HEK293 (cell line): Measurements from ENCODE around the gene LEMD1.

ENCODE experiments used
- CTCF ChIA-PET: fragments of 350-600 bp; formaldehyde crosslinking; extraction: SDS; loops from one replicate; lab custom pipeline; 2021; ENCODE audit warnings: antibody characterized with exemption; lab: Yijun Ruan, JAX
- POLR2A ChIA-PET: fragments of 300-600 bp; formaldehyde crosslinking; extraction: SDS; loops from one replicate; lab custom pipeline; 2020; ENCODE audit warnings: antibody characterized with exemption, inconsistent platforms; lab: Yijun Ruan, JAX
- H3K27ac ChIP-seq: fragments of 200-500 bp; sonication (Bioruptor generic); 2 replicates; pipeline ENCODE4 v1.5.1; 2014; ENCODE audit warnings: low read depth, low read length, control low read depth, inconsistent platforms; ENCODE audit errors: extremely low read depth
- H3K36me3 ChIP-seq, 2 experiments: fragments of 200-500 bp in 1 of 2; sonication (Bioruptor generic) in 1 of 2; 1 replicate in 1 of 2; 2 replicates in 1 of 2; pipeline ENCODE4 v1.5.1; 2014 to 2017; ENCODE audit warnings: inconsistent platforms in 2 of 2, low read length in 2 of 2; ENCODE audit not compliant: control insufficient read depth in 2 of 2, insufficient read depth in 1 of 2
- H3K4me1 ChIP-seq: fragments of 200-500 bp; sonication (Bioruptor generic); 2 replicates; pipeline ENCODE4 v1.5.1; 2014; ENCODE audit warnings: mild to moderate bottlenecking, low read length, inconsistent platforms; ENCODE audit not compliant: control insufficient read depth, insufficient read depth
- H3K4me3 ChIP-seq: 2 replicates; pipeline ENCODE4 v1.5.1; 2011; ENCODE audit warnings: low read depth, mild to moderate bottlenecking, control low read depth, low read length, moderate library complexity
- H3K9me3 ChIP-seq: fragments of 200-500 bp; sonication (Bioruptor generic); 2 replicates; pipeline ENCODE4 v1.5.1; 2014; ENCODE audit warnings: low read depth, low read length, inconsistent platforms; ENCODE audit not compliant: control insufficient read depth, insufficient read depth
- ATF2 ChIP-seq: fragments of 450-650 bp; formaldehyde crosslinking; IDR thresholded peaks from 2 replicates; pipeline ENCODE4 v1.5.1; 2016; ENCODE audit warnings: missing biosample characterization, missing genetic modification characterization, low read depth
- BCL11A ChIP-seq: fragments of 450-650 bp; formaldehyde crosslinking; IDR thresholded peaks from 2 replicates; pipeline ENCODE4 v1.5.1; 2016; ENCODE audit warnings: low read depth, missing biosample characterization, missing genetic modification characterization
- MYNN ChIP-seq: fragments of 450-650 bp; formaldehyde crosslinking; IDR thresholded peaks from 2 replicates; pipeline ENCODE4 v1.5.1; 2016; ENCODE audit warnings: missing biosample characterization, missing genetic modification characterization, borderline replicate concordance
- MZF1 ChIP-seq: fragments of 450-650 bp; formaldehyde crosslinking; IDR thresholded peaks from 2 replicates; pipeline ENCODE4 v1.5.1; 2017; ENCODE audit warnings: missing biosample characterization, missing genetic modification characterization, borderline replicate concordance
- PRDM1 ChIP-seq: fragments of 450-650 bp; formaldehyde crosslinking; IDR thresholded peaks from 2 replicates; pipeline ENCODE4; 2016; ENCODE audit warnings: missing biosample characterization, missing genetic modification characterization
- PRDM2 ChIP-seq: fragments of 450-650 bp; formaldehyde crosslinking; IDR thresholded peaks from 2 replicates; pipeline ENCODE4 v1.5.1; 2016; ENCODE audit warnings: missing biosample characterization, missing genetic modification characterization, borderline replicate concordance
- PRDM6 ChIP-seq: fragments of 450-650 bp; formaldehyde crosslinking; IDR thresholded peaks from 2 replicates; pipeline ENCODE4 v1.5.1; 2017; ENCODE audit warnings: missing biosample characterization, missing genetic modification characterization
- ZBTB44 ChIP-seq: fragments of 450-650 bp; IDR thresholded peaks from 2 replicates; pipeline ENCODE4 v1.5.1; 2018; ENCODE audit warnings: missing biosample characterization, mild to moderate bottlenecking, missing genetic modification characterization
- ZBTB8A ChIP-seq: fragments of 450-650 bp; formaldehyde crosslinking; IDR thresholded peaks from 2 replicates; pipeline ENCODE4 v1.5.1; 2016; ENCODE audit warnings: missing biosample characterization, missing genetic modification characterization
- ZEB2 ChIP-seq: fragments of 450-650 bp; formaldehyde crosslinking; IDR thresholded peaks from 2 replicates; pipeline ENCODE4 v1.5.1; 2016; ENCODE audit warnings: missing biosample characterization, missing genetic modification characterization
- ZFP37 ChIP-seq: fragments of 450-650 bp; formaldehyde crosslinking; IDR thresholded peaks from 2 replicates; pipeline ENCODE4 v1.5.1; 2016; ENCODE audit warnings: missing biosample characterization, missing genetic modification characterization
- ZNF174 ChIP-seq: fragments of 450-650 bp; formaldehyde crosslinking; IDR thresholded peaks from 2 replicates; pipeline ENCODE4 v1.5.0; 2017; ENCODE audit warnings: missing biosample characterization, mild to moderate bottlenecking, missing genetic modification characterization
- ZNF19 ChIP-seq: fragments of 450-650 bp; formaldehyde crosslinking; IDR thresholded peaks from 2 replicates; pipeline ENCODE4; 2016; ENCODE audit warnings: missing biosample characterization, missing genetic modification characterization, low read depth
- ZNF202 ChIP-seq: fragments of 450-650 bp; formaldehyde crosslinking; IDR thresholded peaks from 2 replicates; pipeline ENCODE4 v1.5.1; 2016; ENCODE audit warnings: missing biosample characterization, missing genetic modification characterization, borderline replicate concordance
- ZNF274 ChIP-seq, 2 experiments: fragments of 200-500 bp in 1 of 2; fragments of 450-650 bp in 1 of 2; sonication (Bioruptor generic) in 1 of 2; formaldehyde crosslinking in 1 of 2; IDR thresholded peaks; 2 replicates each; pipeline versions ENCODE4 v1.5.1 to v1.6.1; 2014 to 2016; ENCODE audit warnings: borderline replicate concordance in 1 of 2, inconsistent platforms in 1 of 2, low read length in 1 of 2, missing biosample characterization in 1 of 2, missing genetic modification characterization in 1 of 2
- ZNF280C ChIP-seq: fragments of 450-650 bp; formaldehyde crosslinking; IDR thresholded peaks from 2 replicates; pipeline ENCODE4 v1.5.1; 2016; ENCODE audit warnings: missing biosample characterization, missing genetic modification characterization
- ZNF350 ChIP-seq: fragments of 450-650 bp; formaldehyde crosslinking; IDR thresholded peaks from 2 replicates; pipeline ENCODE4 v1.5.0; 2017; ENCODE audit warnings: missing biosample characterization, mild to moderate bottlenecking, missing genetic modification characterization
- ZNF362 ChIP-seq: fragments of 450-650 bp; formaldehyde crosslinking; IDR thresholded peaks from 2 replicates; pipeline ENCODE4 v1.5.1; 2016; ENCODE audit warnings: missing biosample characterization, missing genetic modification characterization
- ZNF580 ChIP-seq: fragments of 450-650 bp; formaldehyde crosslinking; IDR thresholded peaks from 2 replicates; pipeline ENCODE4 v1.5.1; 2016; ENCODE audit warnings: missing biosample characterization, missing genetic modification characterization
- ZNF747 ChIP-seq: fragments of 450-650 bp; formaldehyde crosslinking; IDR thresholded peaks from 2 replicates; pipeline ENCODE4 v1.5.1; 2016; ENCODE audit warnings: missing biosample characterization, missing genetic modification characterization
- ZNF768 ChIP-seq: fragments of 450-650 bp; formaldehyde crosslinking; IDR thresholded peaks from 2 replicates; pipeline ENCODE4 v1.5.1; 2018; ENCODE audit warnings: missing biosample characterization, mild to moderate bottlenecking, missing genetic modification characterization

The LEMD1 gene

GRCh38 chr1:205440476-205441317, 18.8 kb upstream of the LEMD1 start:
- H3K36me3 ChIP-seq, result no peaks in the 10 kb centered on the region
- no peaks in the 10 kb centered on the region for H3K9me3 ChIP-seq
- peaks cover 3% of the 10 kb centered on the region; the same call in 1 of the 2 replicates for H3K4me1 ChIP-seq
- CTCF ChIA-PET, result interaction anchor here (0.6 to 4.3 kb wide), 10 partner anchors 9 to 556 kb away, joined by 3 to 48 read pairs (median 4); no protein-coding TSS in a partner anchor
- no peak overlapping the region; the same call in 1 of the 2 replicates for H3K27ac ChIP-seq
- no peak overlapping the region for H3K4me3 ChIP-seq
- POLR2A ChIA-PET, result interaction anchor here (0.8 to 1.8 kb wide), 2 partner anchors 9 to 10 kb away, joined by 3 to 10 read pairs; no protein-coding TSS in a partner anchor
- no peak for TF ChIP-seq ZNF19 (tag by site-specific recombination)
- TF ChIP-seq ZBTB44 (tag by site-specific recombination), result no peak
- no peak for TF ChIP-seq PRDM2 (tag by site-specific recombination)
- no peak for TF ChIP-seq ZFP37 (tag by site-specific recombination)
- no peak for TF ChIP-seq ZNF174 (tag by site-specific recombination)
- no peak for TF ChIP-seq ZNF350 (tag by site-specific recombination)
- TF ChIP-seq ATF2 (tag by site-specific recombination), result no peak
- no peak for TF ChIP-seq ZNF362 (tag by site-specific recombination)
- TF ChIP-seq ZNF280C, result no peak
- no peak for TF ChIP-seq BCL11A (tag by site-specific recombination)
- no peak for TF ChIP-seq ZBTB8A (tag by site-specific recombination)
- no peak for TF ChIP-seq ZNF580 (tag by site-specific recombination)
- TF ChIP-seq MYNN (tag by site-specific recombination), result no peak
- TF ChIP-seq ZNF202, result no peak
- TF ChIP-seq ZNF747 (tag by site-specific recombination), result no peak
- TF ChIP-seq PRDM1 (tag by site-specific recombination), result peak; percentile 51; the same call in 1 of the 2 replicates
- TF ChIP-seq ZNF768 (tag by site-specific recombination), result no peak
- TF ChIP-seq ZEB2 (tag by site-specific recombination), result no peak
- TF ChIP-seq PRDM6 (tag by site-specific recombination), result no peak
- TF ChIP-seq ZNF274 (IDR thresholded peaks at IDR 0.05; ENCODE audit: low read length), result no peak
- no peak for TF ChIP-seq ZNF274 (tag by site-specific recombination; IDR thresholded peaks at IDR 0.05; ENCODE audit: borderline replicate concordance)
- no peak for TF ChIP-seq MZF1
